ENCODE results near the gene FN3K. TPM values are rescaled to one million over a fixed set of nuclear protein-coding genes. Genes with fewer than 3 reads are reported as not detected.

Gene FN3K
- polyA plus RNA-seq, 2 of the 4 experiments (the other 2 are of a cell fraction), result 1.3 to 13.2 TPM

- DNase-seq (ENCODE audit: low read depth in 1 of 2, low spot score in 1 of 2) (no peak), FAIRE-seq (no peak), ATAC-seq (0 out of 6 replicates have a peak, but pooled peaks of 1 of the 2 experiments have one; percentile 5)
- no peak overlapping the region for H3K27ac ChIP-seq
- ChIA-PET POLR2A (no interaction called here), CTCF (interaction anchor here (1.0 to 7.9 kb wide), 4 partner anchors 11 to 391 kb away, joined by 3 to 94 read pairs (median 7); no protein-coding TSS in a partner anchor)
- no peak overlapping the region for H3K4me2 ChIP-seq
- H3K9me3 ChIP-seq, result no peaks in the 10 kb centered on the region
- no peaks in the 10 kb centered on the region for H3K4me1 ChIP-seq
- H3K4me3 ChIP-seq, result no peak overlapping the region
- TF ChIP-seq MAFK (IDR thresholded peaks at IDR 0.05; ENCODE audit: partially characterized antibody), result peak; percentile 80
- no peak for TF ChIP-seq FOSL2 (IDR thresholded peaks at IDR 0.05)
- TF ChIP-seq FOSL2 (CRISPR knock-in tag; IDR thresholded peaks at IDR 0.05), result no peak
- 92% methylated on average over 19 of the region's 19 CpGs for WGBS (ENCODE audit: missing lambda C conversion rate)
Measured at GRCh38 chr17:82789051-82789592, 53.7 kb downstream of the FN3K start.

GRCh38 chr17:82789806-82790205, 54.4 kb downstream of the FN3K start:
- TF ChIP-seq JUN (IDR thresholded peaks at IDR 0.05) (no peak), JUNB (IDR thresholded peaks at IDR 0.05) (no peak)
- ChIA-PET POLR2A (no interaction called here), CTCF (interaction anchor here (1.0 to 7.9 kb wide), 3 partner anchors 11 to 390 kb away, joined by 3 to 94 read pairs (median 3); no protein-coding TSS in a partner anchor)
- DNase-seq (ENCODE audit: low read depth in 1 of 2, low spot score in 1 of 2) (no peak), FAIRE-seq (no peak), ATAC-seq (no peak)
- H3K4me3 ChIP-seq, result no peak overlapping the region
- no peak overlapping the region for H3K4me2 ChIP-seq
- no peak overlapping the region for H3K27ac ChIP-seq
- no peaks in the 10 kb centered on the region for H3K9me3 ChIP-seq
- H3K4me1 ChIP-seq, result no peaks in the 10 kb centered on the region
- WGBS (ENCODE audit: missing lambda C conversion rate), result 97% methylated on average over 18 of the region's 18 CpGs

- POLR2A ChIA-PET, result no interaction called here
- FAIRE-seq, result no peak
- CTCF ChIA-PET, result interaction anchor here (1.0 to 7.9 kb wide), 2 partner anchors 12 to 389 kb away, joined by 3 to 94 read pairs; no protein-coding TSS in a partner anchor
- Histone ChIP-seq H3K4me3 (no peak overlapping the region), H3K27ac (no peak overlapping the region), H3K9me3 (no peaks in the 10 kb centered on the region), H3K4me2 (no peak overlapping the region), H3K4me1 (no peaks in the 10 kb centered on the region)
- 94% methylated on average over 13 of the region's 13 CpGs for WGBS (ENCODE audit: missing lambda C conversion rate)
- TF ChIP-seq EHF (CRISPR knock-in tag; IDR thresholded peaks at IDR 0.05) (no peak), ELK1 (IDR thresholded peaks at IDR 0.05; ENCODE audit: low read depth, low read length) (no peak), MAZ (IDR thresholded peaks at IDR 0.05; ENCODE audit: borderline replicate concordance, low read depth, low read length) (no peak), RARB (CRISPR knock-in tag; IDR thresholded peaks at IDR 0.05) (no peak), ZC3H11A (IDR thresholded peaks at IDR 0.05) (no peak), HMGXB4 (CRISPR knock-in tag; IDR thresholded peaks at IDR 0.05; ENCODE audit: borderline replicate concordance) (no peak), CHD4 (IDR thresholded peaks at IDR 0.05; ENCODE audit: borderline replicate concordance) (no peak), ZNF302 (CRISPR knock-in tag; IDR thresholded peaks at IDR 0.05) (no peak), JUN (IDR thresholded peaks at IDR 0.05) (no peak), E2F6 (IDR thresholded peaks at IDR 0.05; ENCODE audit: borderline replicate concordance, low read depth) (no peak), KDM5A (IDR thresholded peaks at IDR 0.05) (no peak), KDM1A (IDR thresholded peaks at IDR 0.05; ENCODE audit: low read depth) (no peak), CTCF (IDR thresholded peaks at IDR 0.05) (no peak), BHLHE40 (IDR thresholded peaks at IDR 0.05; ENCODE audit: low read depth, low read length) (no peak), ATOH8 (CRISPR knock-in tag; IDR thresholded peaks at IDR 0.05; ENCODE audit: low read depth) (no peak), HOXA7 (CRISPR knock-in tag; IDR thresholded peaks at IDR 0.05) (no peak), NFE2L2 (conservative IDR thresholded peaks at IDR 0.05; ENCODE audit: low read length) (no peak), JUNB (IDR thresholded peaks at IDR 0.05) (no peak), CHD2 (IDR thresholded peaks at IDR 0.05; ENCODE audit: low read length, partially characterized antibody) (no peak)
- no peak for ATAC-seq
- no peak for DNase-seq (ENCODE audit: low read depth in 1 of 2, low spot score in 1 of 2)
Measured at GRCh38 chr17:82790391-82790790, 55.0 kb downstream of the FN3K start.
